Natural killer cell treated with Interleukin-12 subunit alpha and Interleukin-12 subunit beta and Interleukin-15 and Interleukin-18, amount 100 ng/mL, for 72 hours (primary cell): ENCODE measurements around the gene VSNL1. TPM values are rescaled to one million over a fixed set of nuclear protein-coding genes. Genes with fewer than 3 reads are reported as not detected.

ENCODE experiments used
- ATAC-seq, 2 donors: fragments of 150-1000 bp; cut with Tn5 transposase in 1 of 2; sonication (Bioruptor Pico), chemical (Tn5 transposase) in 1 of 2; 2 replicates each; pipeline ENCODE4 v1.10.0; 2021
- DNase-seq: peaks from one replicate; pipeline ENCODE4 v3.0.0; 2022; ENCODE audit warnings: low spot score
- H3K27ac Mint-ChIP-seq, 2 donors: 1 replicate in 1 of 2; 2 replicates in 1 of 2; pipeline ENCODE4 v1.8.0; 2022; ENCODE audit warnings: mixed read lengths in 2 of 2, mild to moderate bottlenecking in 1 of 2, moderate library complexity in 1 of 2
- H3K27me3 Mint-ChIP-seq, 2 donors: 1 replicate in 1 of 2; 2 replicates in 1 of 2; pipeline ENCODE4 v1.8.0; 2022; ENCODE audit warnings: mixed read lengths in 2 of 2
- H3K36me3 Mint-ChIP-seq: one replicate; pipeline ENCODE4 v1.8.0; 2022; ENCODE audit warnings: mixed read lengths
- H3K4me1 Mint-ChIP-seq, 2 donors: 1 replicate in 1 of 2; 2 replicates in 1 of 2; pipeline ENCODE4 v1.8.0; 2022; ENCODE audit warnings: low read depth in 2 of 2, mixed read lengths in 2 of 2, mild to moderate bottlenecking in 1 of 2
- H3K4me3 Mint-ChIP-seq: one replicate; pipeline ENCODE4 v1.8.0; 2022; ENCODE audit warnings: mixed read lengths
- H3K9me3 Mint-ChIP-seq: 2 replicates; pipeline ENCODE4 v1.8.0; 2022; ENCODE audit warnings: mixed read lengths
- total RNA-seq, 2 donors: library from RNA; stranded (reverse); gene quantifications; one replicate each; pipeline ENCODE4 v1.2.3, GENCODE V29; 2022

The VSNL1 gene
- total RNA-seq, 2 donors from 2014 or later: not detected

DNA sequence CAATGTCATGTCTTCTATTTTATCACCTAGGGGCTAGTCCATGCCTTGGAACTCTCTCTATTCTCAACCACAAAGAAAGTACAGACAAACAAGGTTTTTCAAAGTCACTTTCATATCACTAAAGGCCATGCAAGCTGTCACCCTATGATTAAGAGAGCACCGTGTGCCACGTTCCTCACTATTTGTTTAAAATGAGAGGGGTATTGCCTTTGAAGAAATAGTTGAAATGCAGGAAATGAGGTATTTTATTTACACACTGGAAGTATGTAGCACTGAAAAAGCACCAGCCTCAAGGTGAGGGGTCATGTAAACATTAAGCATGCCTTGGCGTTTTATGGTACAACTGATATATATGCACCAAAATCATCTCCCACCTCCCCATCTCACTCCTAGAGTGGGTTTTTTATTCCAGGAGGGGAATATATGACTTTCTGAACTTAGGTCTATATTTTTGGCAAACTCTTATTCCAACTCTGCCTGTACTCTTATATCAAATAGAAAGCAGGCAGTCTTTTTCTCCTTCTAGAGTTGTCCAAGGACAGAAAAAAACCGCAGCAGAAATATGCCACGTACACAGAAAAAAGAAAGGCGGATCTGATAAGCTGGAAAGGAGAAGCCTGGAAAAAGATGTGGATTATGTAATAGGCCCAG, 53.5 kb downstream of the VSNL1 start:
- H3K9me3 Mint-ChIP-seq: peaks cover 3% of the 10 kb centered on the region
- H3K36me3 Mint-ChIP-seq: no peaks in the 10 kb centered on the region
- ATAC-seq (no peak), DNase-seq (no peak)
- H3K27ac Mint-ChIP-seq: no peak overlapping the region
- H3K27me3 Mint-ChIP-seq: peaks cover 0 to 19% of the 10 kb centered on the region in 2 donors
- H3K4me1 Mint-ChIP-seq: no peaks in the 10 kb centered on the region
- H3K4me3 Mint-ChIP-seq: no peak overlapping the region

DNA sequence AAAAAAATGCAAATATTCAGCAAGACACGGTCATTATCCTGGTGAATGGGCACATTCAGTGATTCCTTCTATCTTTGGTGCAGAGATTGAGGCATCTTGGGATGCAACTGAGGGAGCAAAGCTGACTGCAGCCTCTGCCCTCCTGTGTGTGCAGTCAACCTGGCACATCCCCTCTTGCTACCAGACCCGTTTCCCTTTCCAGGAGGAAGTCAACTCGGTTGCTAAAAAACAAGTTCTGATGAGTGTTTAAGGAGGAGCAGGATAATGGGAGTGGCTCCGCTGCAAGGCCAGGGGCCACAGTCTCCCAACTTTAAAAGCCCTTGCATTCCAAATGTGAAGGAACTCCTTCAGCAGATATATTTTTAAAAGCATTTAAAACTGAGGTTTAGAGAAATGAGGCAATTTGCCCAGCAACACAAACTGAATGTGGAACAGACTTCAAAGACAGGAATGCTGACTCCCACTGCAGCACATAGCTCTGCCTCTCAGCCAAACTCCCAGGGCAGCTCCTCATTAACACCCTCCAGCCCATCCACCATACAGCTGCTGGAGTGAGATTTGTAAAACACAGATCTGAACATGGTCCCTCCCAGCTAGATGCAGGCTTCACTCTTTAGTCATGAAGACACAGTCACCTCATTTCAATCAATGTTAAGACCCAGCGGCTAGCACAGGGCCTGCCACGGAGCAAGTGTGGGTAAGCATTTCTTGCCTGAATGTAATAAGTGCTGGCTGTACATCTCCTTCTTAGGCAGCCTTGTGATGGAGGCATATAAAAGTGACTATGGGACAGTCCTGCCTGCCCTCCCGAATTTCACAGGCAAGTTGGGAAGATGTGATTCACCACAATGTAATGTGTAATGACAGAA, 54.3 kb downstream of the VSNL1 start:
- Mint-ChIP-seq H3K4me3 (no peak overlapping the region), H3K36me3 (no peaks in the 10 kb centered on the region), H3K9me3 (no peaks in the 10 kb centered on the region), H3K4me1 (no peaks in the 10 kb centered on the region), H3K27ac (no peak overlapping the region), H3K27me3 (peaks cover 0 to 14% of the 10 kb centered on the region in 2 donors)
- no peak for ATAC-seq
- no peak for DNase-seq

DNA sequence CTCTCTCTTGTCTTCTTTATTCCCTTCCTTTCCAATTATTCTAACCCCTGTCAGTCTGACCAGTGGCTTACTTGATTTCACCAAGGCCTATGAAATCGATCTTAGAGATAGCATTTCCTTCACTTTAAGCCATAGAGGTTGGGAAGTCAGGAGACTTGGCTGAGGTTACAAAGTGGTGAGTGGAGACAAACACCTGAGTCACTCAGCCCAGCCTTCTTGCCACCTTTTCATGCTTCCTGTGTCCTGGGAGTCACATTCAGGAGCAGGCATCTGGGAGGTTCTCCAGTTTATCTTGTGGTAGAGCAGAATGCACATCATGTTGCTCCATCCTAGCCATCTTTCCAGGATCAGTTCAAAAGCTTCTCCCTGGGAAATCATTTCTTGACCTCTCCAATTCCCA, 59.1 kb downstream of the VSNL1 start:
- Mint-ChIP-seq H3K27me3 (peaks cover 5 to 18% of the 10 kb centered on the region in 2 donors), H3K4me1 (no peaks in the 10 kb centered on the region), H3K27ac (no peak overlapping the region), H3K36me3 (no peaks in the 10 kb centered on the region), H3K9me3 (no peaks in the 10 kb centered on the region), H3K4me3 (no peak overlapping the region)
- ATAC-seq (peak in 1 of 2 donors; percentile 6), DNase-seq (no peak)

DNA sequence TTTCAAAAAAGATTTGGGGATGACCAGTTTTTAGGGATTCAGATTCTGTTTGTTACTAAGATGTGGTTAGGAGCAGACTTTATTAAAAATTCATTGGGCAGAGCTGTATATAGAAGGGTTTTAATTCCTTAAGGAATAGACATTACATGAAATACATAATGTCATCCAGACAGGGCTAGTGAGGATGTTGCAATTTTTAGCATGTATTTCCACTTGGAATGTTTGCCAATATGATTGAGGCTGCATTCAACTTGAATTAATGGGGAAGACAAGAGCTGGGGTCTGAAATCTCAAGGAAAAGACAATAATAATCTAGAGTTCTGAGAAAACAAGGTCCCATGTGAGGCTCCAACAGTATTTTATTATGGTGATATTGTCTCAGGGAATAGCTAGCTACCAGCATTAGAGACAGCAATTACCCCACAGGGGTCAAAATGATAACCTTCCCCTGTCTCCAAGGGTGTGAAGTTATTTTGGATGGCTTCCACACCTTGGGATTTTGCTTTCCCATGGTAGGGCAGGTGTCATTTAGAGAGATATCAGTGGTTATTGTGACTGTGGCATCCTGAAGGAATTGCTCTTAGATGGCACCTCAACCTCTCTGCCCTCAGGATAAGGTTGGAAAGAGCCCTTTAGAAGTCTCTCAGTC, 60.2 kb downstream of the VSNL1 start:
- H3K4me3 Mint-ChIP-seq: no peak overlapping the region
- peaks cover 5 to 10% of the 10 kb centered on the region in 2 donors for H3K27me3 Mint-ChIP-seq
- ATAC-seq (no peak), DNase-seq (no peak)
- no peaks in the 10 kb centered on the region for H3K9me3 Mint-ChIP-seq
- no peak overlapping the region for H3K27ac Mint-ChIP-seq
- H3K36me3 Mint-ChIP-seq: no peaks in the 10 kb centered on the region
- H3K4me1 Mint-ChIP-seq: no peaks in the 10 kb centered on the region

DNA sequence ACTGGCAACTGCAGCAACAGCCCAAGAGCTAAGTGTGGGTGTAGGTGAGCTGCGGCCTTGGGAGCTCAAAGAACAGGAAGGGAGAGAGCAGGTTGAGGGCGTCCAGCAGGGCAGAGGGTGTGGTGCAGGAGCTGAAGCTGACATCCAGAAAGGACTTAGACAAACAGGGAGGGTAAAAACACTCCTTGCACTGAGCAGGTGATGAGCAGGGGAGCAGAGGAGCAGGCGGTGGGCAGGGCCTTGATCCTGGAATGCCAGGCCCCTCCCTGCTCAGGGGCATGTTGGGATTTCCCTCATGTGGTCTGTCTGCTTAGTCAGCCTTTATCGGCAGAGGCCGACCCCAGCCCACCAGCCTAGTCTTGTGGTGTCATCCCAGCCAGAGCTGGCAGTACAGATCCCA, 63.6 kb downstream of the VSNL1 start:
- H3K9me3 Mint-ChIP-seq: no peaks in the 10 kb centered on the region
- H3K27me3 Mint-ChIP-seq: peaks cover 5 to 10% of the 10 kb centered on the region in 2 donors
- ATAC-seq (peak in 1 of 2 donors; percentile 20), DNase-seq (no peak)
- H3K4me1 Mint-ChIP-seq: no peaks in the 10 kb centered on the region
- H3K4me3 Mint-ChIP-seq: no peak overlapping the region
- H3K27ac Mint-ChIP-seq: no peak overlapping the region
- H3K36me3 Mint-ChIP-seq: no peaks in the 10 kb centered on the region

DNA sequence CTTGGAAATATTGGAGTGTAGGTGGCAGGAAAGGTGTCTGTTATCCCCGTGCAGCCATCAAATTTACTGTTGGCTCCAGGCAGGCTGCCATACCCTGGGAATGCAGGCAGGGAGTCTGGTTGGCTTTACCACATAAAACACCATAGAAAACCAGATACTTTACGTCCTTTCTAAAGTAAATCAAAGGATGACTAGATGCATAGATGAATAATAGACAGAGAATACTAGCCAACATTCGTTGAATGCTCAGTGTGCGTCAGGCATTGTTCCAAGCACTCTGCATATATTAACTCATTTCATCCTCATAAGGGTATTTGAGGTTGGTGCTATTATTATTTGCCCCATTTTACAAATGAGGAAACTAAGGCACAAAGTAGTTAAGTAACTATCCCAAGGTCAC, 65.2 kb downstream of the VSNL1 start:
- no peak for DNase-seq
- Mint-ChIP-seq H3K4me3 (no peak overlapping the region), H3K27me3 (peaks cover 5 to 10% of the 10 kb centered on the region in 2 donors), H3K4me1 (no peaks in the 10 kb centered on the region), H3K36me3 (no peaks in the 10 kb centered on the region), H3K9me3 (no peaks in the 10 kb centered on the region), H3K27ac (no peak overlapping the region)
- ATAC-seq: no peak

DNA sequence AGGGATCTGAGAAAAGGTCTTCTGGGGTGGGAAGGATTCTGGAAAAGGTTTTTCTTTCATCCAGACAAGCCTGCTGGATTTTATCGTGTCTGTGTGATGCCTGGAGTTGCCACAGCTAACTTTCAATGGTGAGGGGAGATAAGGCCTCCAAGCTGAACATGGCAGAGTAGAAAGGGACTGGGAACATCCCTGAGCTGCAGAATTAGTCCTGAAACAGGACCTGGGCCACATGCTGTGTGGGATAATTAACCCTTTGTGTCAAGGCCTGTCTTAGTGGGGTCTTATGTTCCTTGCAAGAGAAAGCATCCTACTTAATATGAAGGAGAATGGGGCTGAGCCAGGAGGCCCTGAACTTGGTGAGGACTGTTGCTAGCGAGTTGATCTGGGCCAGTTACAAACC, 66.4 kb downstream of the VSNL1 start:
- Mint-ChIP-seq H3K27ac (no peak overlapping the region), H3K36me3 (no peaks in the 10 kb centered on the region), H3K4me1 (no peaks in the 10 kb centered on the region), H3K9me3 (no peaks in the 10 kb centered on the region), H3K4me3 (no peak overlapping the region), H3K27me3 (peaks cover 5 to 10% of the 10 kb centered on the region in 2 donors)
- no peak for DNase-seq
- ATAC-seq: no peak

DNA sequence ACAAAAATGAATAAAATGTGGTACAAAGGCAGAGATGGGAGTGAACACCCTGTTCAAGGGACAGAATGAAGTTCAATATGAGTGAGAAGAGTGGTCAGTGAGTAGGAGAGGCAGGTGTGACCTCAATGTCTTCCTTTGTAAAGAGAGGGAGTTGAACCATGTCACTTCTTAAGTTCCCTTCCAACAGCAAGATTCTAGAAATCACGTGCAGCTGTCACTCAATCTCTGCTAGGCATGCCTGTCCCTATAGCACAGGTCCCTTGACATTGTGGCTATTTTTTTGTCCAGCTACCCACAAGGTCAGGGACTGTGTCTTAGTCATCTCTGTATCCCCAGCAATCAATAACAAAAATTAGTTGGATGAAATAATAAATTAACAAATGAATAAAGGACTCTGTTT, 66.9 kb downstream of the VSNL1 start:
- ATAC-seq (no peak), DNase-seq (no peak)
- Mint-ChIP-seq H3K27me3 (peaks cover 5 to 10% of the 10 kb centered on the region in 2 donors), H3K27ac (no peak overlapping the region), H3K9me3 (no peaks in the 10 kb centered on the region), H3K4me3 (no peak overlapping the region), H3K36me3 (no peaks in the 10 kb centered on the region), H3K4me1 (no peaks in the 10 kb centered on the region)

DNA sequence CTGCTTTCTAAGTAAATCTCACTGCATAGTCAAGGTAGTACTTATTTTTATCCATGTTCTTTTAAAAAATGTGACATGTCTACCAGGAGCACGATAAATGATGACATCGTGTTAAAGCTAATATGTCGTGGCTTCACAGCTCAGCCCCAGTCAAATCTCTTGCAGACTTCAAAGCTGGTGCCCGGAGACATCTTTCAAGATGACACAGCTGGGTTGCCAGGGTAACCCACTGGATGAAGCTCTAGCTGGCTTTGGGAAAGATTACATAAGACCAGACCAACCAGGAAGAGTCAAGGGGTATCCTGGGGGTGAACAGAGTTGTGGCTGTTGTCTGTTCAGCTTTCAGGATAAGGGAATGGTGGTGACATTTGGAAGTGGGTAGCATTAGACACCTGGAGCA, 67.8 kb downstream of the VSNL1 start:
- DNase-seq: no peak
- Mint-ChIP-seq H3K36me3 (no peaks in the 10 kb centered on the region), H3K4me1 (no peaks in the 10 kb centered on the region), H3K27ac (no peak overlapping the region), H3K9me3 (no peaks in the 10 kb centered on the region), H3K27me3 (peaks cover 4 to 7% of the 10 kb centered on the region in 2 donors), H3K4me3 (no peak overlapping the region)
- no peak for ATAC-seq

DNA sequence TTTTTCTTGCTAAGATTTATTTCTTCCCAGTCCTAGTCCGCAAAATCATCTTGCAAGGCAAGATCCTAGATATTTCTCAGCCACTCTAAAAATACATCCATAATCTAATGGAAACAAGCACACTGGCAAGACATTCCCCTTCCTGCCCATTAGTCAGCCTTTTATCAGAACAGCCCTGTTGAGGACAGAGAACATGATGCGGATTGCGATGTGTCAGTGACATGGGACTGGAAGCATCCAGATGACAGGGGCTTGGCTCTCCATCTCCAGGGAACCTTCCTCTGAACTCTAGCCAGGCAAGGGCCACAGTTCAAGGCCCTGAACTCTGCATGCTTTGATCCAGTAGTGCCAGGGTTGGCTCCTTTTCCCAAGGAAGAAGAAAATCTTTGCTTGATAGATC, 70.0 kb downstream of the VSNL1 start:
- ATAC-seq (no peak), DNase-seq (no peak)
- no peaks in the 10 kb centered on the region for H3K9me3 Mint-ChIP-seq
- no peak overlapping the region for H3K27ac Mint-ChIP-seq
- peaks cover 4 to 6% of the 10 kb centered on the region in 2 donors for H3K27me3 Mint-ChIP-seq
- H3K36me3 Mint-ChIP-seq: no peaks in the 10 kb centered on the region
- no peak overlapping the region for H3K4me3 Mint-ChIP-seq
- H3K4me1 Mint-ChIP-seq: no peaks in the 10 kb centered on the region

DNA sequence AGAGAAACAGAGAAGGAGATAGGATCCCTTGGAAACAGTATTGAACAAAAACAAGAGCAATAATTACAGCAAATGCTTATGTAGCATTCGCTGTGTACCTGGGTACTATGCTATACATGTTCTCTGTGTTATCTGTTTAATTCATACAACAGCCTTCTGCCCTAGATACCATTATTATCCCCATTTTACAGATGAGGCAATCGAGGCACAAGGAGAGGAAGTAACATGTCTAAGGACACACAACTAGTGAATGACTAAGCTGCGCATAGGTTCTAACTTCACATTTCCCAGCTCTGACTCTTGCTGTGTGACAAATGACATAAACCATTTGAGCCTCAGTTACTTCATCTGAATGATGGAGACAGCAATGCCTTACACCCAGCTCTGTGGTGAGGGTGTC, 70.5 kb downstream of the VSNL1 start:
- no peak for DNase-seq

DNA sequence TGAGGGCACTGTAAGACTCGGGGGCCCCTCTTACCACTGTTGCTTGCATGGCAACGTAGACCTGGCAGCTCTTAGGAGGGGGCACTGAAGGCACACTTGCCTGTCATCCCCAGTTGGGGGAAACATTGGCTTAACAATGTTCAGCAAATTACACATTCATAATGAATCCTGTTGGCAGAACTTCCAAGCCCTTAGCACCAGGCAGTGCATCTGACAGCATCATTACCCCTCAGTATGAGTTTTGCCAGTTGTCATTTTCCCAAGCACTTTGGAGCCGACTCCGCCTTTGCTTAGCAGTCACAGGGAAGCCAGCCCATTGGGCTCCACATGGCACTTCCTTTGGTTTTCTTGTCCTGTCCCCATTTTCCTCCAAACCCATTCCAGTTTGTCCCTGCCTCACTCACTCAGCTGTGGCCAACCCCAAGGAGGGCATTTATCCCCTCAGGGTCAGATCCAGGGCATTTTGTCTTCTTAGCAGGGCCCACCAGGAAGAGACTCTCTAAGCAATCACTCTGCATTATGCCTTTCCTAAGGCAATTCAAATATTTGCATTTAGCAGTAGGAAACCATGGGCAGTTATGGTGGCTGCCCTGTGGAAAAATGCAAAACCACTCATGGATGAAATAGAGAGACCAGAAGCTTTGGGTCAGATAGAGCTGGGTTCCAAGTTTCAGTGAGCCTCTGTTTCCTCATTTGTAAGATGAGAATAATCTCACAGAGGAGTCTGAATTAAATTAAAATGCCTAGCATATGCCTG, 73.9 kb downstream of the VSNL1 start:
- Mint-ChIP-seq H3K4me3 (no peak overlapping the region), H3K27me3 (peaks cover 4 to 6% of the 10 kb centered on the region in 2 donors), H3K27ac (no peak overlapping the region), H3K9me3 (no peaks in the 10 kb centered on the region), H3K4me1 (no peaks in the 10 kb centered on the region), H3K36me3 (no peaks in the 10 kb centered on the region)
- DNase-seq: no peak
- no peak for ATAC-seq

More for the DNA sequence above, 70.5 kb downstream of the VSNL1 start:
- no peak overlapping the region for H3K27ac Mint-ChIP-seq
- H3K36me3 Mint-ChIP-seq: no peaks in the 10 kb centered on the region
- H3K9me3 Mint-ChIP-seq: no peaks in the 10 kb centered on the region
- H3K4me1 Mint-ChIP-seq: no peaks in the 10 kb centered on the region
- H3K27me3 Mint-ChIP-seq: peaks cover 4 to 6% of the 10 kb centered on the region in 2 donors
- no peak overlapping the region for H3K4me3 Mint-ChIP-seq
- ATAC-seq: no peak

DNA sequence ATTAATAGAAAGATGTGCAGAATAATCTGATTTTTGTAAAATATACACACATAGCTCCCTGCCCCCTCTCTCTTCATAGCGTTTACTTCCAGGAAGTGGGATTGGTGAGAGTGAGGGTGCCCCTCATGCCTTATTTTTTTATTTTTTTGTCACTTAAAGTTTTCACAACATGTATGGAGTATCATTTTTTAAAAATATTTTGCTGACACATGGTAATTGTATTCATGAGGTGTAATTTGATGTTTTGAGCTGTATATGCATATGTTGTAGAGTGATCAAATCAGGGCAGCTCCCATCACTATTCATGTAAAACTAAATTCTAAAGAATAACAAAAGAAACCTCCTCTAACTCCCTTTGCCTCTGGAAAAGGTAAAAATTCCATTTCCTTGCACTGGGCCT, 74.7 kb downstream of the VSNL1 start:
- H3K4me3 Mint-ChIP-seq: no peak overlapping the region
- H3K27ac Mint-ChIP-seq: no peak overlapping the region
- H3K9me3 Mint-ChIP-seq: no peaks in the 10 kb centered on the region
- H3K4me1 Mint-ChIP-seq: no peaks in the 10 kb centered on the region
- ATAC-seq: no peak
- H3K36me3 Mint-ChIP-seq: no peaks in the 10 kb centered on the region
- no peak for DNase-seq
- peaks cover 6 to 8% of the 10 kb centered on the region in 2 donors for H3K27me3 Mint-ChIP-seq
